Gastroesophageal sphincter (tissue), 3 donors: ENCODE results near the gene ZNF529.

Source experiments
- EP300 ChIP-seq: sonication (generic); formaldehyde crosslinking; IDR thresholded peaks from one replicate; pipeline ENCODE4 v1.6.1; 2017; ENCODE audit warnings: antibody characterized with exemption, mild to moderate bottlenecking
- POLR2A ChIP-seq, 2 donors: fragments of 450-650 bp; IDR thresholded peaks; one replicate each; pipeline ENCODE4 v1.6.1; 2017; ENCODE audit warnings: antibody characterized with exemption in 2 of 2, mild to moderate bottlenecking in 2 of 2, moderate library complexity in 1 of 2
- TF ChIP-seq, protein P1 (sequence below), 4 experiments: fragments of 200-600 bp in 2 of 4; fragments of 450-650 bp in 2 of 4; sonication (generic) in 1 of 4; IDR thresholded peaks; one replicate each; pipeline ENCODE4 v1.5.1; 2017 to 2019; ENCODE audit warnings: antibody characterized with exemption in 4 of 4, mild to moderate bottlenecking in 2 of 4, moderate library complexity in 2 of 4

DNA sequence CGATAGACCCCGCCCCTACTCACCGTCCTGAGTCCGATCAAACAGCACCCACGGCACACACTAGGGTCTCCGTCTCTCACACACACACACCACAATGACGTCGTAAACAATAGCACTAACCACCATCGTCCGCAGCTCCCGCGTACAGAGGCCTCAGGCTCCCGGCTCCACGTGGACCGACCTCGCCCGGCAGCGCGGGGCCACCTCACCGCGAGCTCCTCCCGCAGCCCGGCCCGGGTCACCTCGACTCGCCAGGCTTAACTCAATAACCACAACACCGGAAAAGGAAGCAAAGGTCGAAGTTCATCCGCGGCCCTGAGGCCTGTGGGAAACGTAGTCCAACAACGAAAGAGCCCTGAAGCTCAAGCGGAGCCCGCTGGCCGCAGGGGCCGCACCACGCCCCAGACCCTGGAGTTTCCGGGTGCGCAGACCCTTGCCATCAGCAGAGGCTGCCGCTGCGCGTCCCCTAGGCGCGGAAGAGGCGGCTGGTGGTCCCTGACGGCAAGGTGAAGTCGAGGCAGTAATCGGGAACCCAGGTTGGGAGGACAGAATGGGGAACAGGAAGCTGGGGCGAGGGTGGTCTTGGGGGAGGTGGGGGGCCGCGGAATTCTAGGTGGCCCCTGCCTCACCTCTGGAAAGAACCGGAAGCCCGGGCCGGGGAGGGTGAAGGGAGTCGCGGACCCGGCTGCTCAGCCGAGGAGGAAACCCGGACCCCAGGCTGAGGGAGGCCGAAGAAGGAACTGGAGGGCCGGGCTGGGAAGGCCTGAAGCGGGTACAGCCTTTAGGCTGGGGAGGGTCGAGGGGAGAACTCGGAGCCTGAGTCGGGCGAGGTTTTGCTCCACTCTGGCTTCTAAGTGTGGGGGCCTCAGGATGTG is at the start of gene ZNF529:
- TF ChIP-seq POLR2A (IDR thresholded peaks at IDR 0.05) (peak; percentile 49 to 50), EP300 (no peak)
- TF ChIP-seq, protein P1, sequence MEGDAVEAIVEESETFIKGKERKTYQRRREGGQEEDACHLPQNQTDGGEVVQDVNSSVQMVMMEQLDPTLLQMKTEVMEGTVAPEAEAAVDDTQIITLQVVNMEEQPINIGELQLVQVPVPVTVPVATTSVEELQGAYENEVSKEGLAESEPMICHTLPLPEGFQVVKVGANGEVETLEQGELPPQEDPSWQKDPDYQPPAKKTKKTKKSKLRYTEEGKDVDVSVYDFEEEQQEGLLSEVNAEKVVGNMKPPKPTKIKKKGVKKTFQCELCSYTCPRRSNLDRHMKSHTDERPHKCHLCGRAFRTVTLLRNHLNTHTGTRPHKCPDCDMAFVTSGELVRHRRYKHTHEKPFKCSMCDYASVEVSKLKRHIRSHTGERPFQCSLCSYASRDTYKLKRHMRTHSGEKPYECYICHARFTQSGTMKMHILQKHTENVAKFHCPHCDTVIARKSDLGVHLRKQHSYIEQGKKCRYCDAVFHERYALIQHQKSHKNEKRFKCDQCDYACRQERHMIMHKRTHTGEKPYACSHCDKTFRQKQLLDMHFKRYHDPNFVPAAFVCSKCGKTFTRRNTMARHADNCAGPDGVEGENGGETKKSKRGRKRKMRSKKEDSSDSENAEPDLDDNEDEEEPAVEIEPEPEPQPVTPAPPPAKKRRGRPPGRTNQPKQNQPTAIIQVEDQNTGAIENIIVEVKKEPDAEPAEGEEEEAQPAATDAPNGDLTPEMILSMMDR (IDR thresholded peaks at IDR 0.05) = no peak
